ENCODE measurements around the gene ZNF333. TPM values are rescaled to one million over a fixed set of nuclear protein-coding genes. Genes with fewer than 3 reads are reported as not detected.

Gene ZNF333
- total RNA-seq, 1 donor from 2014 or later, result 6.5 TPM

- Histone ChIP-seq H3K9me3 (replicated peaks) (no peaks in the 10 kb centered on the region), H3K27ac (replicated peaks) (no peak overlapping the region), H3K4me3 (no peak overlapping the region), H3K4me1 (no peaks in the 10 kb centered on the region), H3K27me3 (ENCODE audit: low read depth) (peaks cover 54% of the 10 kb centered on the region), H3K36me3 (no peaks in the 10 kb centered on the region)
- no peak for TF ChIP-seq CTCF (IDR thresholded peaks at IDR 0.05; ENCODE audit: borderline replicate concordance)
- DNase-seq, result no peak
- intact Hi-C loops (cut with micrococcal nuclease), result no loop called here
Measured at GRCh38 chr19:14678199-14678598, 11.6 kb upstream of the ZNF333 start.

- H3K4me3 ChIP-seq, result no peak overlapping the region
- no peak overlapping the region for H3K27ac ChIP-seq (replicated peaks)
- DNase-seq, result no peak
- intact Hi-C loops (cut with micrococcal nuclease), result no loop called here
- TF ChIP-seq CTCF (IDR thresholded peaks at IDR 0.05; ENCODE audit: borderline replicate concordance), result no peak
- H3K27me3 ChIP-seq (ENCODE audit: low read depth), result peaks cover 23% of the 10 kb centered on the region
- no peaks in the 10 kb centered on the region for H3K36me3 ChIP-seq
- H3K9me3 ChIP-seq (replicated peaks), result no peaks in the 10 kb centered on the region
- H3K4me1 ChIP-seq, result no peaks in the 10 kb centered on the region
Measured at GRCh38 chr19:14682084-14682483, 7.8 kb upstream of the ZNF333 start.

GRCh38 chr19:14683439-14683838 is 6.4 kb upstream of the ZNF333 start:
- Histone ChIP-seq H3K27ac (replicated peaks) (no peak overlapping the region), H3K9me3 (replicated peaks) (no peaks in the 10 kb centered on the region), H3K27me3 (ENCODE audit: low read depth) (peaks cover 18% of the 10 kb centered on the region), H3K4me3 (no peak overlapping the region), H3K36me3 (no peaks in the 10 kb centered on the region), H3K4me1 (no peaks in the 10 kb centered on the region)
- intact Hi-C loops (cut with micrococcal nuclease), result no loop called here
- no peak for TF ChIP-seq CTCF (IDR thresholded peaks at IDR 0.05; ENCODE audit: borderline replicate concordance)
- DNase-seq, result no peak

- Histone ChIP-seq H3K27ac (replicated peaks) (no peak overlapping the region), H3K4me1 (peaks cover 25% of the 10 kb centered on the region), H3K9me3 (replicated peaks) (no peaks in the 10 kb centered on the region), H3K4me3 (no peak overlapping the region), H3K27me3 (ENCODE audit: low read depth) (peaks cover 15% of the 10 kb centered on the region), H3K36me3 (no peaks in the 10 kb centered on the region)
- intact Hi-C loops (cut with micrococcal nuclease), result loop anchor here (5.0 kb wide), 1 partner anchor 109 kb away; no protein-coding TSS in a partner anchor
- peak; percentile 39 for TF ChIP-seq CTCF (IDR thresholded peaks at IDR 0.05; ENCODE audit: borderline replicate concordance)
- DNase-seq, result no peak
Measured at GRCh38 chr19:14686411-14686810, 3.4 kb upstream of the ZNF333 start.

- peaks cover 63% of the 10 kb centered on the region for H3K36me3 ChIP-seq
Measured at GRCh38 chr19:14694641-14695266, 4.9 kb downstream of the ZNF333 start.

More at GRCh38 chr19:14694641-14695266, 4.9 kb downstream of the ZNF333 start:
- intact Hi-C loops (cut with micrococcal nuclease), result no loop called here
- Histone ChIP-seq H3K27me3 (ENCODE audit: low read depth) (no peaks in the 10 kb centered on the region), H3K4me1 (peaks cover 16% of the 10 kb centered on the region), H3K9me3 (replicated peaks) (no peaks in the 10 kb centered on the region), H3K4me3 (no peak overlapping the region), H3K27ac (replicated peaks) (no peak overlapping the region)
- DNase-seq, result no peak
- no peak for TF ChIP-seq CTCF (IDR thresholded peaks at IDR 0.05; ENCODE audit: borderline replicate concordance)
